Epithelial cell of esophagus (primary cell): ENCODE results near the gene MAGOH.
"Not testable (repeated sequence)": the region's sequence is repeated elsewhere in the genome, so short reads cannot be mapped to it uniquely, and the experiment has no call there.

Experiments
- DNase-seq: peaks from one replicate; pipeline ENCODE4 v3.0.0; 2010; ENCODE audit warnings: low read depth
- H3K4me3 ChIP-seq: 2 replicates; pipeline ENCODE4 v1.5.1; 2011; ENCODE audit warnings: mild to moderate bottlenecking, low read length, control low read depth
- TF ChIP-seq, protein P1 (sequence below): IDR thresholded peaks from 2 replicates; pipeline ENCODE4 v1.5.1; 2011; ENCODE audit warnings: low read depth, mild to moderate bottlenecking, low read length, control low read depth, inconsistent platforms; ENCODE audit not compliant: insufficient read depth; ENCODE audit errors: missing control alignments

MAGOH gene

GRCh38 chr1:53238197-53239155 lies at the start of gene MAGOH:
TSS of gene MAGOH (minus strand) at chr1:53238518. CDS start at chr1:53238448, 70 bp downstream.
- peak; percentile 95 for DNase-seq
- TF ChIP-seq, protein P1, sequence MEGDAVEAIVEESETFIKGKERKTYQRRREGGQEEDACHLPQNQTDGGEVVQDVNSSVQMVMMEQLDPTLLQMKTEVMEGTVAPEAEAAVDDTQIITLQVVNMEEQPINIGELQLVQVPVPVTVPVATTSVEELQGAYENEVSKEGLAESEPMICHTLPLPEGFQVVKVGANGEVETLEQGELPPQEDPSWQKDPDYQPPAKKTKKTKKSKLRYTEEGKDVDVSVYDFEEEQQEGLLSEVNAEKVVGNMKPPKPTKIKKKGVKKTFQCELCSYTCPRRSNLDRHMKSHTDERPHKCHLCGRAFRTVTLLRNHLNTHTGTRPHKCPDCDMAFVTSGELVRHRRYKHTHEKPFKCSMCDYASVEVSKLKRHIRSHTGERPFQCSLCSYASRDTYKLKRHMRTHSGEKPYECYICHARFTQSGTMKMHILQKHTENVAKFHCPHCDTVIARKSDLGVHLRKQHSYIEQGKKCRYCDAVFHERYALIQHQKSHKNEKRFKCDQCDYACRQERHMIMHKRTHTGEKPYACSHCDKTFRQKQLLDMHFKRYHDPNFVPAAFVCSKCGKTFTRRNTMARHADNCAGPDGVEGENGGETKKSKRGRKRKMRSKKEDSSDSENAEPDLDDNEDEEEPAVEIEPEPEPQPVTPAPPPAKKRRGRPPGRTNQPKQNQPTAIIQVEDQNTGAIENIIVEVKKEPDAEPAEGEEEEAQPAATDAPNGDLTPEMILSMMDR = no peak
- H3K4me3 ChIP-seq = peak within 1 kb of the TSS; percentile 95

GRCh38 chr1:53286955-53287354 lies 48.6 kb upstream of the MAGOH start:
- DNase-seq = no peak
- TF ChIP-seq, protein P1 = no peak
- H3K4me3 ChIP-seq = no peak overlapping the region

DNA sequence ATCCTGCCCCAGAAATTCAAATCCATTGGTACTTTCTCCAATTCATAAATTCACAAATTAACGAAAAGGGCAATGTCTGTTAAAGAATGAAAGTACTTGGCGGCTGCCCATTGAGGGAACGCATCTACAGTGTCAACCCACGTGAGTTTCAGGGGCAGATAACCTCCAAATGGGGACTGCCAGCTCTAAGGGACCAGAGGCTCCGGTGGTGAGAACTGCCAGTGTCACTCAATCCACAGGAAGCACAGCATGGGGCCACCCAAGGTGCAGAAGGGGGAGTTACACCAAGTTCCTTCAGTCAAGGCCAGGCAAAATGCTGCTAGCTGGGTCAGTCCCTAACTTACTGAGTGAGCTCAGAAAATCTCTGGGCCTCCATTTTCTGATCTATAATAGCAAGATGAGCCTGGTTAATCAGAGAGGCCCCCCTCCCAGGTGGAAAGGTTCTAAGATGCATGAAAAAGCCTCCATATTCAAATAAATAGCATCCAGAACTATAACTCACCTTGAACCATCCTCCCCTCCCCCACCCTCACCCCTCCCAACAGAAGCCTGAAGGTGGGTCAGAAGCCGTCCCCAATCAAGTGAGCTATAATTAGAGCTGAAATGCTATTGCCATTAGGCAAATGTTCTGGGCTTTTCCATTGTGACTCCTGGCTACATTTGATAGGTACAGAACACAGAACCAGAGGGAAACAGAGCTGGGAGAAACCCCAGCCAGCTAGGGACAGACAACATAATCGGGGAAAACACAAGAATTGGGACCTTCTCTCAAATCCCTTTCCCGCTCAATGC lies 47.8 kb upstream of the MAGOH start:
- DNase-seq = no peak
- H3K4me3 ChIP-seq = no peak overlapping the region
- TF ChIP-seq, protein P1 = no peak

- DNase-seq = no peak
- no peak overlapping the region for H3K4me3 ChIP-seq
- TF ChIP-seq, protein P1 = no peak
Observed at GRCh38 chr1:53285546-53285945, 47.2 kb upstream of the MAGOH start.

- TF ChIP-seq, protein P1 = no peak
- no peak overlapping the region for H3K4me3 ChIP-seq
- no peak for DNase-seq
Observed at GRCh38 chr1:53284224-53285020, 46.1 kb upstream of the MAGOH start.

- not testable (repeated sequence) for DNase-seq, H3K4me3 ChIP-seq
Observed at GRCh38 chr1:53283156-53283555, 44.8 kb upstream of the MAGOH start.
